Ectodermal cell (in vitro differentiated cells): ENCODE data around the gene ZNF69.
A peak's percentile ranks its signal among the peaks of the same experiment; 100 is the strongest.
"Not testable (repeated sequence)": the region's sequence is repeated elsewhere in the genome, so short reads cannot be mapped to it uniquely, and the experiment has no call there.

ENCODE experiments used
- H3K27ac ChIP-seq: 2 replicates; pipeline ENCODE4 v1.7.0; 2013; ENCODE audit warnings: mild to moderate bottlenecking, low read depth, low read length; ENCODE audit not compliant: insufficient read depth, poor library complexity, severe bottlenecking
- H3K27me3 ChIP-seq: 2 replicates; pipeline ENCODE4 v1.7.0; 2013; ENCODE audit warnings: mild to moderate bottlenecking, low read length; ENCODE audit not compliant: insufficient read depth, control insufficient read depth, poor library complexity, severe bottlenecking
- H3K36me3 ChIP-seq: one replicate; pipeline ENCODE4 v1.7.0; 2013; ENCODE audit warnings: low read length; ENCODE audit not compliant: control insufficient read depth, insufficient read depth
- H3K4me1 ChIP-seq: one replicate; pipeline ENCODE4 v1.7.0; 2013; ENCODE audit warnings: low read length; ENCODE audit not compliant: control insufficient read depth, insufficient read depth
- H3K4me3 ChIP-seq: 2 replicates; pipeline ENCODE4 v1.7.0; 2013; ENCODE audit warnings: low read depth, low read length, control low read depth; ENCODE audit not compliant: insufficient read depth
- H3K9me3 ChIP-seq: 2 replicates; pipeline ENCODE4 v1.7.0; 2013; ENCODE audit warnings: mild to moderate bottlenecking, low read length, moderate library complexity; ENCODE audit not compliant: control insufficient read depth
- WGBS, 2 experiments: methylation state at CpG; one replicate each; pipeline ENCODE4 v1.1.7; 2013; ENCODE audit warnings: missing lambda C conversion rate in 2 of 2; 5-methylcytosine and 5-hydroxymethylcytosine counted together

The ZNF69 gene

GRCh38 chr19:11861301-11861700 is 26.3 kb upstream of the ZNF69 start:
- Histone ChIP-seq H3K27me3 (no peaks in the 10 kb centered on the region), H3K4me1 (no peaks in the 10 kb centered on the region), H3K4me3 (no peak overlapping the region), H3K36me3 (no peaks in the 10 kb centered on the region), H3K27ac (no peak overlapping the region), H3K9me3 (peaks cover 3% of the 10 kb centered on the region)
- WGBS, 2 experiments, result 72 to 78% methylated on average over 2 of the region's 2 CpGs

GRCh38 chr19:11867766-11868165 is 19.8 kb upstream of the ZNF69 start:
- not testable (repeated sequence) for H3K27ac ChIP-seq, H3K4me1 ChIP-seq, H3K4me3 ChIP-seq, H3K36me3 ChIP-seq, H3K9me3 ChIP-seq, H3K27me3 ChIP-seq
- WGBS, 2 experiments, result 88 to 94% methylated on average over 4 of the region's 4 CpGs

GRCh38 chr19:11868188-11868587 is 19.4 kb upstream of the ZNF69 start:
- peaks cover 4% of the 10 kb centered on the region for H3K36me3 ChIP-seq
- H3K4me1 ChIP-seq, result no peaks in the 10 kb centered on the region
- H3K9me3 ChIP-seq, result peaks cover 5% of the 10 kb centered on the region
- no peaks in the 10 kb centered on the region for H3K27me3 ChIP-seq
- WGBS, 2 experiments, result 87 to 95% methylated on average over 8 of the region's 8 CpGs
- no peak overlapping the region for H3K27ac ChIP-seq
- no peak overlapping the region for H3K4me3 ChIP-seq

GRCh38 chr19:11872624-11873023 is 15.0 kb upstream of the ZNF69 start:
- WGBS, 2 experiments, result 89 to 91% methylated on average over 9 of the region's 9 CpGs

GRCh38 chr19:11873762-11874161 is 13.8 kb upstream of the ZNF69 start:
- no peak overlapping the region for H3K4me3 ChIP-seq
- 77 to 90% methylated on average over 1 of the region's 1 CpG for WGBS, 2 experiments
- no peaks in the 10 kb centered on the region for H3K36me3 ChIP-seq
- no peak overlapping the region for H3K27ac ChIP-seq
- H3K4me1 ChIP-seq, result no peaks in the 10 kb centered on the region
- H3K9me3 ChIP-seq, result peaks cover 2% of the 10 kb centered on the region
- H3K27me3 ChIP-seq, result no peaks in the 10 kb centered on the region

More at GRCh38 chr19:11872624-11873023, 15.0 kb upstream of the ZNF69 start:
- Histone ChIP-seq H3K4me1 (no peaks in the 10 kb centered on the region), H3K9me3 (peaks cover 2% of the 10 kb centered on the region), H3K36me3 (peaks cover 4% of the 10 kb centered on the region), H3K27ac (no peak overlapping the region), H3K27me3 (no peaks in the 10 kb centered on the region), H3K4me3 (no peak overlapping the region)

- not testable (repeated sequence) for H3K9me3 ChIP-seq, H3K27ac ChIP-seq, H3K27me3 ChIP-seq, H3K36me3 ChIP-seq, H3K4me3 ChIP-seq, H3K4me1 ChIP-seq
- 80 to 84% methylated on average over 16 of the region's 16 CpGs for WGBS, 2 experiments
Measured at GRCh38 chr19:11879687-11880266, 7.8 kb upstream of the ZNF69 start.

- 93 to 94% methylated on average over 12 of the region's 12 CpGs for WGBS, 2 experiments
- Histone ChIP-seq H3K9me3 (peaks cover 2% of the 10 kb centered on the region), H3K36me3 (no peaks in the 10 kb centered on the region), H3K4me1 (no peaks in the 10 kb centered on the region), H3K27me3 (no peaks in the 10 kb centered on the region), H3K4me3 (no peak overlapping the region), H3K27ac (no peak overlapping the region)
Measured at GRCh38 chr19:11880598-11880997, 7.0 kb upstream of the ZNF69 start.

- H3K27ac ChIP-seq, result no peak overlapping the region
- H3K9me3 ChIP-seq, result peaks cover 2% of the 10 kb centered on the region
- H3K27me3 ChIP-seq, result no peaks in the 10 kb centered on the region
- no peaks in the 10 kb centered on the region for H3K4me1 ChIP-seq
- no peak overlapping the region for H3K4me3 ChIP-seq
- H3K36me3 ChIP-seq, result no peaks in the 10 kb centered on the region
- 22 to 23% methylated on average over 10 of the region's 10 CpGs for WGBS, 2 experiments
Measured at GRCh38 chr19:11881151-11881800, 6.3 kb upstream of the ZNF69 start.

GRCh38 chr19:11882606-11883005 is 5.0 kb upstream of the ZNF69 start:
- peaks cover 2% of the 10 kb centered on the region for H3K9me3 ChIP-seq
- no CpG with 5 or more reads among the region's 2 CpGs for whole genome bisulfite sequencing, 2 experiments
- H3K4me1 ChIP-seq, result no peaks in the 10 kb centered on the region
- no peak overlapping the region for H3K27ac ChIP-seq
- no peaks in the 10 kb centered on the region for H3K36me3 ChIP-seq
- no peak overlapping the region for H3K4me3 ChIP-seq
- no peaks in the 10 kb centered on the region for H3K27me3 ChIP-seq

GRCh38 chr19:11887234-11887610 is 360 bp upstream of the ZNF69 start:
- Histone ChIP-seq H3K27me3 (no peaks in the 10 kb centered on the region), H3K9me3 (no peaks in the 10 kb centered on the region), H3K4me1 (no peaks in the 10 kb centered on the region), H3K36me3 (peaks cover 15% of the 10 kb centered on the region), H3K27ac (no peak overlapping the region), H3K4me3 (peak overlapping the region; percentile 95)
- WGBS, 2 experiments, result 40 to 42% methylated on average over 7 of the region's 7 CpGs
